ENCODE data around the gene ATP1A2. TPM values are rescaled to one million over a fixed set of nuclear protein-coding genes. Genes with fewer than 3 reads are reported as not detected.

ATP1A2 gene
- total and polyA plus RNA-seq, 2 donors (not counting 3 experiments of a cell fraction or from before 2014, with no cell fraction given): not detected

DNA sequence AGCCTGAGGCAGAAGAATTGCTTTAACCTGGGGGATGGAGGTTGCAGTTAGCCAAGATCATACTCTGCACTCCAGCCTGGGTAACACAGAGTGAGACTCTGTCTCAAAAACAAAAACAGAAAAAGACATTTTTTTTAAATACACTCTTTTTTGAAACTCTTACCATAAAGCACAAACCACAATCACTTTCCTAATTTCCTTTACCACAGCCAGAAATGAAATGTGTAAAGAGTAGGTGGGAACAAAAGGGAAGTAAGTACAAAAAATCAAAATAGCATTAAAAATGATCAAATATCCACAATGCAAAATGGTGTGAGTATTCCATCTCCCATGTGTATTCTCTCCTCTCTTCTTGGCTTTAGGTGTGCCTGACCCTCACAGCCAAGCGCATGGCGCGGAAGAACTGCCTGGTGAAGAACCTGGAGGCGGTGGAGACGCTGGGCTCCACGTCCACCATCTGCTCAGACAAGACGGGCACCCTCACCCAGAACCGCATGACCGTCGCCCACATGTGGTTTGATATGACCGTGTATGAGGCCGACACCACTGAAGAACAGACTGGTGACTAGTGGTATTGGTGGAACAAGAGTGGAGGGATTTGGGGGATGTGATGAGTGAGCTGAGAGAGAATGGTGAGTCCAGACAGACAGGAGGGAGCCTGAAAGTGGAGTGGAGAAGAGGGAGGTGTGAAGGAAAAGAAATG lies 50.8 kb downstream of the ATP1A2 start:
- FAIRE-seq: no peak
- intact Hi-C loops (cut with micrococcal nuclease) (no loop called here), dilution Hi-C loops (cut with MboI; ENCODE audit: extremely low pct_ligation_motif_present, low sequenced_read_pairs) (no loop called here)
- Histone ChIP-seq H3K27ac (ENCODE audit: insufficient read depth, low read depth, low read length) (no peak overlapping the region), H3K79me2 (ENCODE audit: control insufficient read depth, insufficient read depth, low read length) (no peaks in the 10 kb centered on the region), H3K4me3 (replicated peaks in 1 of 3; ENCODE audit: insufficient read depth in 1 of 3, low read depth in 1 of 3, low read length in 3 of 3) (no peak overlapping the region), H3K9ac (replicated peaks; ENCODE audit: extremely low read depth, insufficient read depth, low read length) (no peak overlapping the region), H3K4me1 (ENCODE audit: control insufficient read depth, extremely low read depth, insufficient read depth, low read length) (no peaks in the 10 kb centered on the region), H2AFZ (ENCODE audit: low read depth, low read length) (no peak overlapping the region), H3K27me3 (ENCODE audit: control insufficient read depth in 2 of 2, insufficient read depth in 2 of 2, low read length in 2 of 2) (peaks cover 4 to 7% of the 10 kb centered on the region in 2 experiments), H4K20me1 (replicated peaks; ENCODE audit: control insufficient read depth, extremely low read depth, insufficient read depth, low read length) (no peaks in the 10 kb centered on the region), H3K4me2 (ENCODE audit: insufficient read depth, low read length) (no peak overlapping the region), H3K9me3 (replicated peaks; ENCODE audit: control insufficient read depth, insufficient read depth, low read length) (no peaks in the 10 kb centered on the region), H3K9me1 (replicated peaks; ENCODE audit: control insufficient read depth, extremely low read depth, insufficient read depth, low read length) (no peaks in the 10 kb centered on the region), H3K36me3 (ENCODE audit: control insufficient read depth in 2 of 2, extremely low read depth in 1 of 2, insufficient read depth in 2 of 2, low read length in 2 of 2) (no peaks in the 10 kb centered on the region)
- TF ChIP-seq POLR2AphosphoS5 (IDR thresholded peaks at IDR 0.05; ENCODE audit: insufficient read depth, low read depth, low read length) (no peak), POLR2A (IDR thresholded peaks at IDR 0.05; ENCODE audit: low read depth, low read length) (no peak), FOS (IDR thresholded peaks at IDR 0.05; ENCODE audit: borderline replicate concordance, insufficient read depth, low read length) (no peak)
- TF ChIP-seq, protein P1, sequence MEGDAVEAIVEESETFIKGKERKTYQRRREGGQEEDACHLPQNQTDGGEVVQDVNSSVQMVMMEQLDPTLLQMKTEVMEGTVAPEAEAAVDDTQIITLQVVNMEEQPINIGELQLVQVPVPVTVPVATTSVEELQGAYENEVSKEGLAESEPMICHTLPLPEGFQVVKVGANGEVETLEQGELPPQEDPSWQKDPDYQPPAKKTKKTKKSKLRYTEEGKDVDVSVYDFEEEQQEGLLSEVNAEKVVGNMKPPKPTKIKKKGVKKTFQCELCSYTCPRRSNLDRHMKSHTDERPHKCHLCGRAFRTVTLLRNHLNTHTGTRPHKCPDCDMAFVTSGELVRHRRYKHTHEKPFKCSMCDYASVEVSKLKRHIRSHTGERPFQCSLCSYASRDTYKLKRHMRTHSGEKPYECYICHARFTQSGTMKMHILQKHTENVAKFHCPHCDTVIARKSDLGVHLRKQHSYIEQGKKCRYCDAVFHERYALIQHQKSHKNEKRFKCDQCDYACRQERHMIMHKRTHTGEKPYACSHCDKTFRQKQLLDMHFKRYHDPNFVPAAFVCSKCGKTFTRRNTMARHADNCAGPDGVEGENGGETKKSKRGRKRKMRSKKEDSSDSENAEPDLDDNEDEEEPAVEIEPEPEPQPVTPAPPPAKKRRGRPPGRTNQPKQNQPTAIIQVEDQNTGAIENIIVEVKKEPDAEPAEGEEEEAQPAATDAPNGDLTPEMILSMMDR (IDR thresholded peaks at IDR 0.05; ENCODE audit: extremely low read depth in 1 of 2, insufficient read depth in 1 of 2, low read depth in 1 of 2, low read length in 2 of 2): no peak
- DNase-seq (ENCODE audit: low read depth, low spot score): no peak
- CTCF ChIA-PET: interaction anchor here (0.9 to 1.7 kb wide), 4 partner anchors 27 to 88 kb away, joined by 3 to 7 read pairs (median 4); no protein-coding TSS in a partner anchor
- no TSS peak for BruUV-seq (replicated peaks)
- POLR2A ChIA-PET: no interaction called here

DNA sequence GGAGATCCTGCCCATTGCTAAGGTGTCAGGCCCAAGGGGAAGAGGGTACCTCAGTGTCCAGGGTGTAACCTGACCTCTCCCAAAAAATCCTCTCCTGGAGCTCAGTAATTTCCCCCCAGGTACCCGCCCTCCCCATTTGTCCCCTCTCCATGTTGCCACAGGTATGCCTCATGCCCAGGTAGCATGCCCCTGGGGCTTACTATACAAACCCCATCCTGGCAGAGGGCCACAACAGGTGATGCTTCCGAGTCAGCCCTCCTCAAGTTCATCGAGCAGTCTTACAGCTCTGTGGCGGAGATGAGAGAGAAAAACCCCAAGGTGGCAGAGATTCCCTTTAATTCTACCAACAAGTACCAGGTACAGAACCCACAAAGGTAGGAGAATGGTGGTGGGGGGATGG lies 51.5 kb downstream of the ATP1A2 start:
- TF ChIP-seq, protein P2, sequence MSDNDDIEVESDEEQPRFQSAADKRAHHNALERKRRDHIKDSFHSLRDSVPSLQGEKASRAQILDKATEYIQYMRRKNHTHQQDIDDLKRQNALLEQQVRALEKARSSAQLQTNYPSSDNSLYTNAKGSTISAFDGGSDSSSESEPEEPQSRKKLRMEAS (IDR thresholded peaks at IDR 0.05; ENCODE audit: insufficient read depth, insufficient read length): no peak
- Histone ChIP-seq H4K20me1 (replicated peaks; ENCODE audit: control insufficient read depth, extremely low read depth, insufficient read depth, low read length) (no peaks in the 10 kb centered on the region), H3K27me3 (ENCODE audit: control insufficient read depth in 2 of 2, insufficient read depth in 2 of 2, low read length in 2 of 2) (peaks cover 7 to 9% of the 10 kb centered on the region in 2 experiments), H3K9me3 (replicated peaks; ENCODE audit: control insufficient read depth, insufficient read depth, low read length) (no peaks in the 10 kb centered on the region), H3K9ac (replicated peaks; ENCODE audit: extremely low read depth, insufficient read depth, low read length) (no peak overlapping the region), H3K4me1 (ENCODE audit: control insufficient read depth, extremely low read depth, insufficient read depth, low read length) (no peaks in the 10 kb centered on the region), H3K4me3 (replicated peaks in 1 of 3; ENCODE audit: insufficient read depth in 1 of 3, low read depth in 1 of 3, low read length in 3 of 3) (no peak overlapping the region), H3K36me3 (ENCODE audit: control insufficient read depth in 2 of 2, extremely low read depth in 1 of 2, insufficient read depth in 2 of 2, low read length in 2 of 2) (no peaks in the 10 kb centered on the region), H3K9me1 (replicated peaks; ENCODE audit: control insufficient read depth, extremely low read depth, insufficient read depth, low read length) (no peaks in the 10 kb centered on the region), H3K79me2 (ENCODE audit: control insufficient read depth, insufficient read depth, low read length) (no peaks in the 10 kb centered on the region), H2AFZ (ENCODE audit: low read depth, low read length) (no peak overlapping the region), H3K27ac (ENCODE audit: insufficient read depth, low read depth, low read length) (no peak overlapping the region), H3K4me2 (ENCODE audit: insufficient read depth, low read length) (no peak overlapping the region)
- CTCF ChIA-PET: interaction anchor here (0.9 to 1.7 kb wide), 4 partner anchors 26 to 88 kb away, joined by 3 to 7 read pairs (median 4); no protein-coding TSS in a partner anchor
- intact Hi-C loops (cut with micrococcal nuclease): no loop called here
- FAIRE-seq (no peak), DNase-seq (ENCODE audit: low read depth, low spot score) (no peak)
- POLR2A ChIA-PET: no interaction called here
- no TSS peak for BruUV-seq (replicated peaks)
- dilution Hi-C loops (cut with MboI; ENCODE audit: extremely low pct_ligation_motif_present, low sequenced_read_pairs): no loop called here

Data from endothelial cell of umbilical vein (primary cell).